Stimulated activated naive B cell treated with anti-CD40 and anti-IgM and Interleukin-4, amounts not matched to agents 10 μg/mL and 1 μg/mL and 100 μg/mL, for 72 hours (primary cell): ENCODE measurements around the gene CTTNBP2.

Source experiments
- ATAC-seq, 2 donors: fragments of 150-1000 bp; cut with Tn5 transposase; replicated peaks; 2 replicates each; pipeline ENCODE4 v1.10.0; 2021; ENCODE audit warnings: moderate library complexity in 1 of 2
- DNase-seq: peaks from one replicate; pipeline ENCODE4 v3.0.0; 2021
- H3K27ac Mint-ChIP-seq: one replicate; pipeline ENCODE4 v1.8.0; 2022; ENCODE audit warnings: mild to moderate bottlenecking, mixed read lengths
- H3K27me3 Mint-ChIP-seq, 2 donors: one replicate each; pipeline ENCODE4 v1.8.0; 2022; ENCODE audit warnings: mixed read lengths in 2 of 2
- H3K36me3 Mint-ChIP-seq, 2 donors: one replicate each; pipeline ENCODE4 v1.8.0; 2022; ENCODE audit warnings: mixed read lengths in 2 of 2, mild to moderate bottlenecking in 1 of 2
- H3K4me1 Mint-ChIP-seq, 2 donors: one replicate each; pipeline ENCODE4 v1.8.0; 2022; ENCODE audit warnings: mixed read lengths in 2 of 2, mild to moderate bottlenecking in 1 of 2
- H3K4me3 Mint-ChIP-seq, 2 donors: one replicate each; pipeline ENCODE4 v1.8.0; 2022; ENCODE audit warnings: mild to moderate bottlenecking in 2 of 2, mixed read lengths in 2 of 2, moderate library complexity in 1 of 2
- H3K9me3 Mint-ChIP-seq, 2 donors: one replicate each; pipeline ENCODE4 v1.8.0; 2022; ENCODE audit warnings: mixed read lengths in 2 of 2, mild to moderate bottlenecking in 1 of 2

Gene CTTNBP2

GRCh38 chr7:117888627-117889026 is 15.4 kb upstream of the CTTNBP2 start:
- H3K9me3 Mint-ChIP-seq = no peaks in the 10 kb centered on the region
- ATAC-seq (no peak), DNase-seq (no peak)
- no peak overlapping the region for H3K4me3 Mint-ChIP-seq
- no peaks in the 10 kb centered on the region for H3K36me3 Mint-ChIP-seq
- no peak overlapping the region for H3K27ac Mint-ChIP-seq
- H3K27me3 Mint-ChIP-seq = no peaks in the 10 kb centered on the region
- no peaks in the 10 kb centered on the region for H3K4me1 Mint-ChIP-seq

GRCh38 chr7:117882594-117882993 is 9.4 kb upstream of the CTTNBP2 start:
- H3K4me3 Mint-ChIP-seq = no peak overlapping the region
- no peaks in the 10 kb centered on the region for H3K4me1 Mint-ChIP-seq

GRCh38 chr7:117876761-117877160 is 3.5 kb upstream of the CTTNBP2 start:
- Mint-ChIP-seq H3K9me3 (no peaks in the 10 kb centered on the region), H3K4me3 (no peak overlapping the region), H3K4me1 (peaks cover 9 to 13% of the 10 kb centered on the region in 2 donors), H3K27me3 (peaks cover 35 to 36% of the 10 kb centered on the region in 2 donors), H3K27ac (no peak overlapping the region), H3K36me3 (no peaks in the 10 kb centered on the region)
- no peak for ATAC-seq
- no peak for DNase-seq

More at GRCh38 chr7:117882594-117882993, 9.4 kb upstream of the CTTNBP2 start:
- Mint-ChIP-seq H3K27ac (no peak overlapping the region), H3K9me3 (no peaks in the 10 kb centered on the region), H3K36me3 (no peaks in the 10 kb centered on the region), H3K27me3 (peaks cover 0 to 3% of the 10 kb centered on the region in 2 donors)
- no peak for DNase-seq
- ATAC-seq = no peak

- H3K27me3 Mint-ChIP-seq = peaks cover 38 to 39% of the 10 kb centered on the region in 2 donors
- no peak overlapping the region for H3K4me3 Mint-ChIP-seq
- H3K4me1 Mint-ChIP-seq = peaks cover 9 to 14% of the 10 kb centered on the region in 2 donors
- ATAC-seq (peak in 1 of 2 donors; percentile 65), DNase-seq (no peak)
- no peaks in the 10 kb centered on the region for H3K36me3 Mint-ChIP-seq
- no peak overlapping the region for H3K27ac Mint-ChIP-seq
- H3K9me3 Mint-ChIP-seq = no peaks in the 10 kb centered on the region
Observed at GRCh38 chr7:117875566-117875965, 2.3 kb upstream of the CTTNBP2 start.

- Mint-ChIP-seq H3K4me3 (peak overlapping the region; percentile 52 to 68), H3K36me3 (no peaks in the 10 kb centered on the region), H3K27ac (peak overlapping the region; percentile 3), H3K9me3 (no peaks in the 10 kb centered on the region), H3K27me3 (peaks cover 38 to 39% of the 10 kb centered on the region in 2 donors), H3K4me1 (peaks cover 9 to 14% of the 10 kb centered on the region in 2 donors)
- no peak for DNase-seq
- ATAC-seq = no peak
Observed at GRCh38 chr7:117874191-117874700, 1.0 kb upstream of the CTTNBP2 start.

- Mint-ChIP-seq H3K36me3 (no peaks in the 10 kb centered on the region), H3K9me3 (no peaks in the 10 kb centered on the region), H3K4me3 (peak overlapping the region; percentile 32), H3K27ac (no peak overlapping the region), H3K27me3 (peaks cover 39% of the 10 kb centered on the region in 2 donors), H3K4me1 (peaks cover 9 to 14% of the 10 kb centered on the region in 2 donors)
- ATAC-seq (peak in 1 of 2 donors; percentile 14), DNase-seq (no peak)
Observed at GRCh38 chr7:117872561-117873309, 506 bp downstream of the CTTNBP2 start.

- peaks cover 39% of the 10 kb centered on the region in 2 donors for H3K27me3 Mint-ChIP-seq
- H3K9me3 Mint-ChIP-seq = no peaks in the 10 kb centered on the region
- no peak for ATAC-seq
- no peak for DNase-seq
- H3K4me1 Mint-ChIP-seq = peaks cover 9 to 14% of the 10 kb centered on the region in 2 donors
- peak overlapping the region; percentile 0 to 32 for H3K4me3 Mint-ChIP-seq
- H3K36me3 Mint-ChIP-seq = no peaks in the 10 kb centered on the region
- H3K27ac Mint-ChIP-seq = no peak overlapping the region
Observed at GRCh38 chr7:117871778-117872538, 1.3 kb downstream of the CTTNBP2 start.

- no peak overlapping the region for H3K4me3 Mint-ChIP-seq
- ATAC-seq (no peak), DNase-seq (no peak)
- no peak overlapping the region for H3K27ac Mint-ChIP-seq
- peaks cover 9 to 14% of the 10 kb centered on the region in 2 donors for H3K4me1 Mint-ChIP-seq
- no peaks in the 10 kb centered on the region for H3K36me3 Mint-ChIP-seq
- H3K9me3 Mint-ChIP-seq = no peaks in the 10 kb centered on the region
- peaks cover 39% of the 10 kb centered on the region in 2 donors for H3K27me3 Mint-ChIP-seq
Observed at GRCh38 chr7:117871401-117871777, 1.9 kb downstream of the CTTNBP2 start.

GRCh38 chr7:117870448-117871130 is 2.7 kb downstream of the CTTNBP2 start:
- Mint-ChIP-seq H3K4me1 (peaks cover 9 to 14% of the 10 kb centered on the region in 2 donors), H3K4me3 (no peak overlapping the region), H3K27me3 (peaks cover 31 to 36% of the 10 kb centered on the region in 2 donors), H3K36me3 (no peaks in the 10 kb centered on the region), H3K27ac (no peak overlapping the region), H3K9me3 (no peaks in the 10 kb centered on the region)
- ATAC-seq (no peak), DNase-seq (no peak)

GRCh38 chr7:117869374-117869773 is 3.9 kb downstream of the CTTNBP2 start:
- H3K4me3 Mint-ChIP-seq = no peak overlapping the region
- ATAC-seq (no peak), DNase-seq (no peak)
- H3K9me3 Mint-ChIP-seq = no peaks in the 10 kb centered on the region
- H3K27me3 Mint-ChIP-seq = peaks cover 23 to 26% of the 10 kb centered on the region in 2 donors
- H3K4me1 Mint-ChIP-seq = peaks cover 9 to 14% of the 10 kb centered on the region in 2 donors
- H3K27ac Mint-ChIP-seq = no peak overlapping the region
- H3K36me3 Mint-ChIP-seq = no peaks in the 10 kb centered on the region

- no peaks in the 10 kb centered on the region for H3K4me1 Mint-ChIP-seq
- no peaks in the 10 kb centered on the region for H3K9me3 Mint-ChIP-seq
- ATAC-seq (no peak), DNase-seq (no peak)
- no peak overlapping the region for H3K4me3 Mint-ChIP-seq
- H3K36me3 Mint-ChIP-seq = no peaks in the 10 kb centered on the region
- H3K27me3 Mint-ChIP-seq = peaks cover 0 to 4% of the 10 kb centered on the region in 2 donors
- no peak overlapping the region for H3K27ac Mint-ChIP-seq
Observed at GRCh38 chr7:117863618-117864017, 9.6 kb downstream of the CTTNBP2 start.

- Mint-ChIP-seq H3K36me3 (no peaks in the 10 kb centered on the region), H3K27me3 (peaks cover 0 to 4% of the 10 kb centered on the region in 2 donors), H3K4me1 (no peaks in the 10 kb centered on the region)
Observed at GRCh38 chr7:117862378-117862777, 10.9 kb downstream of the CTTNBP2 start.

GRCh38 chr7:117859246-117859812 is 13.9 kb downstream of the CTTNBP2 start:
- no peak overlapping the region for H3K4me3 Mint-ChIP-seq
- DNase-seq = no peak
- ATAC-seq = no peak
- H3K36me3 Mint-ChIP-seq = no peaks in the 10 kb centered on the region
- H3K4me1 Mint-ChIP-seq = no peaks in the 10 kb centered on the region
- peaks cover 0 to 4% of the 10 kb centered on the region in 2 donors for H3K27me3 Mint-ChIP-seq
- H3K9me3 Mint-ChIP-seq = no peaks in the 10 kb centered on the region
- H3K27ac Mint-ChIP-seq = no peak overlapping the region

More at GRCh38 chr7:117862378-117862777, 10.9 kb downstream of the CTTNBP2 start:
- no peak overlapping the region for H3K4me3 Mint-ChIP-seq
- ATAC-seq (no peak), DNase-seq (no peak)
- H3K9me3 Mint-ChIP-seq = no peaks in the 10 kb centered on the region
- H3K27ac Mint-ChIP-seq = no peak overlapping the region

- ATAC-seq = no peak
- Mint-ChIP-seq H3K36me3 (no peaks in the 10 kb centered on the region), H3K4me1 (no peaks in the 10 kb centered on the region), H3K4me3 (no peak overlapping the region), H3K27ac (no peak overlapping the region), H3K27me3 (peaks cover 0 to 4% of the 10 kb centered on the region in 2 donors), H3K9me3 (no peaks in the 10 kb centered on the region)
- DNase-seq = no peak
Observed at GRCh38 chr7:117858712-117859111, 14.5 kb downstream of the CTTNBP2 start.
